K562 (cell line): ENCODE measurements around the gene SETD7. TPM values are rescaled to one million over a fixed set of nuclear protein-coding genes. Genes with fewer than 3 reads are reported as not detected.

Experiments used
- BDP1 ChIP-seq: IDR thresholded peaks from 3 replicates; pipeline ENCODE4 v1.6.1; 2011; ENCODE audit not compliant: insufficient read length, insufficient read depth
- BRD9 ChIP-seq: fragments of 450-650 bp; IDR thresholded peaks from 2 replicates; pipeline ENCODE4 v1.6.1; 2018; ENCODE audit warnings: low read depth; ENCODE audit not compliant: partially characterized antibody
- CREB3 ChIP-seq: fragments of 450-650 bp; conservative IDR thresholded peaks from 2 replicates; pipeline ENCODE4 v1.6.1; 2016; ENCODE audit warnings: missing genetic modification characterization, low read depth, mild to moderate bottlenecking, missing compliant biosample characterization, moderate library complexity
- CTBP1 ChIP-seq: fragments of 450-650 bp; IDR thresholded peaks from 2 replicates; pipeline ENCODE4 v1.6.1; 2016; ENCODE audit warnings: borderline replicate concordance
- FOXP4 ChIP-seq: sonication (generic); formaldehyde crosslinking; IDR thresholded peaks from 2 replicates; pipeline ENCODE4 v1.8.0; 2022; ENCODE audit warnings: mild to moderate bottlenecking, missing genetic modification reagents, borderline replicate concordance
- GATAD2B ChIP-seq: fragments of 450-650 bp; IDR thresholded peaks from 2 replicates; pipeline ENCODE4 v1.6.1; 2017; ENCODE audit warnings: mild to moderate bottlenecking, borderline replicate concordance
- GTF2B ChIP-seq: IDR thresholded peaks from 2 replicates; pipeline ENCODE4 v1.6.1; 2011; ENCODE audit not compliant: insufficient read length; ENCODE audit errors: extremely low read depth
- HIVEP1 ChIP-seq: fragments of 250-450 bp; sonication (Bioruptor Pico); IDR thresholded peaks from 2 replicates; pipeline ENCODE4 v1.4.0; 2020; ENCODE audit warnings: mild to moderate bottlenecking
- HMBOX1 ChIP-seq: sonication (generic); IDR thresholded peaks from 2 replicates; pipeline ENCODE4 v1.6.1; 2016
- JUND ChIP-seq, 2 experiments: IDR thresholded peaks; 2 replicates in 1 of 2; 3 replicates in 1 of 2; pipeline ENCODE4 v1.6.1; 2011; ENCODE audit warnings: borderline replicate concordance in 2 of 2, low read depth in 2 of 2, low read length in 2 of 2, improper control_type of control experiment in 1 of 2, missing biosample characterization in 1 of 2, missing genetic modification characterization in 1 of 2, missing genetic modification reagents in 1 of 2
- RBFOX2 ChIP-seq: fragments of 200-400 bp; formaldehyde crosslinking; IDR thresholded peaks from 2 replicates; pipeline ENCODE4 v1.6.1; 2017; ENCODE audit warnings: low read depth, mild to moderate bottlenecking, low read length, moderate library complexity
- RBM34 ChIP-seq: fragments of 200-400 bp; formaldehyde crosslinking; IDR thresholded peaks from 2 replicates; pipeline ENCODE4 v1.6.1; 2018; ENCODE audit warnings: low read length, borderline replicate concordance; ENCODE audit not compliant: insufficient read depth
- TCF3 ChIP-seq: sonication (generic); formaldehyde crosslinking; IDR thresholded peaks from 2 replicates; pipeline ENCODE4 v1.4.0; 2020; ENCODE audit warnings: mild to moderate bottlenecking, missing genetic modification reagents
- TEAD1 ChIP-seq, 2 experiments: fragments of 450-650 bp in 1 of 2; sonication (generic) in 1 of 2; formaldehyde crosslinking; IDR thresholded peaks; 2 replicates each; pipeline versions ENCODE4 v1.4.0 to v1.8.0; 2020 to 2022; ENCODE audit warnings: mild to moderate bottlenecking in 2 of 2, missing genetic modification reagents in 1 of 2
- YY1 ChIP-seq, 3 experiments: IDR thresholded peaks; 2 replicates each; pipeline ENCODE4 v1.6.1; 2011; ENCODE audit warnings: low read length in 2 of 3, mild to moderate bottlenecking in 2 of 3, moderate library complexity in 2 of 3, borderline replicate concordance in 1 of 3, control low read depth in 1 of 3, low read depth in 1 of 3; ENCODE audit not compliant: insufficient read depth in 3 of 3, insufficient replicate concordance in 2 of 3, control insufficient read depth in 1 of 3, insufficient read length in 1 of 3; ENCODE audit errors: extremely low read depth in 1 of 3
- ZBTB34 ChIP-seq: fragments of 250-450 bp; sonication (Bioruptor Pico); IDR thresholded peaks from 2 replicates; pipeline ENCODE4 v1.8.0; 2021; ENCODE audit warnings: mild to moderate bottlenecking, moderate library complexity
- ZFX ChIP-seq: sonication (generic); formaldehyde crosslinking; IDR thresholded peaks from 2 replicates; pipeline ENCODE4 v1.8.0; 2022; ENCODE audit warnings: mild to moderate bottlenecking, missing genetic modification reagents, moderate library complexity
- ZNF217 ChIP-seq: sonication (generic); formaldehyde crosslinking; IDR thresholded peaks from 2 replicates; pipeline ENCODE4 v1.8.0; 2022; ENCODE audit warnings: mild to moderate bottlenecking, missing genetic modification reagents
- polyA plus RNA-seq, 8 experiments: library from polyadenylated mRNA; depleted of rRNA in 4 of 8; stranded (reverse) in 5 of 8; unstranded in 3 of 8; fragments of >200 nt; fragmentation: Nextera tagmentation in 2 of 8; fragmentation: Illumina TruSeq in 1 of 8; extraction: Ambion mirVana in 2 of 8; extraction: Trizol in 1 of 8; gene quantifications; 2 replicates each; pipeline versions ENCODE4 v1.2.1 to v1.2.3, GENCODE V29; 2011 to 2014; ENCODE audit warnings: inconsistent platforms in 1 of 8, missing spikeins in 1 of 8
- total RNA-seq, 7 experiments: library from RNA; depleted of rRNA in 6 of 7; stranded (reverse); fragments of >200 nt in 6 of 7; fragmentation: Illumina TruSeq in 2 of 7; extraction: Trizol in 2 of 7; gene quantifications; 2 replicates each; pipeline versions ENCODE4 v1.2.1 to v1.2.3, GENCODE V29; 2011 to 2021; ENCODE audit warnings: low replicate concordance in 1 of 7

Gene SETD7
- total and polyA plus RNA-seq, 9 of the 15 experiments (the other 6 are each of a cell fraction or from before 2014, with no cell fraction given): 0.37 to 2.4 (median 1.7) TPM

GRCh38 chr4:139556071-139556723 is at the start of gene SETD7 (continued):
- no peak for TF ChIP-seq HMBOX1
- 0 out of 4 replicates have a peak, but pooled peaks of 1 of the 2 experiments have one; percentile 12 for TF ChIP-seq TEAD1 (CRISPR knock-in tag; IDR thresholded peaks at IDR 0.05)
- no peak for TF ChIP-seq HIVEP1 (CRISPR knock-in tag)
- TF ChIP-seq GATAD2B: no peak
- peak; percentile 9; the same call in 1 of the 2 replicates for TF ChIP-seq RBFOX2
- TF ChIP-seq FOXP4 (CRISPR knock-in tag): no peak
- no peak for TF ChIP-seq GTF2B
- peak; percentile 62 for TF ChIP-seq JUND (IDR thresholded peaks at IDR 0.05; ENCODE audit: borderline replicate concordance, low read depth, low read length)
- peak; percentile 71; the same call in 1 of the 3 replicates for TF ChIP-seq JUND (tag; IDR thresholded peaks at IDR 0.05; ENCODE audit: borderline replicate concordance, low read depth, low read length)
- TF ChIP-seq CTBP1: peak; percentile 72
- TF ChIP-seq RBM34: no peak
- TF ChIP-seq CREB3: no peak
- TF ChIP-seq ZNF217 (CRISPR knock-in tag): no peak
- no peak for TF ChIP-seq BDP1
- no peak for TF ChIP-seq TCF3 (CRISPR knock-in tag)
- no peak for TF ChIP-seq BRD9
- no peak for TF ChIP-seq ZBTB34
- peak in 1 of 3 experiments; percentile 56 for TF ChIP-seq YY1 (IDR thresholded peaks at IDR 0.05; ENCODE audit: borderline replicate concordance in 1 of 3, control insufficient read depth in 1 of 3, extremely low read depth in 1 of 3, insufficient read depth in 3 of 3, insufficient read length in 1 of 3, insufficient replicate concordance in 2 of 3, low read depth in 1 of 3, low read length in 2 of 3)
- TF ChIP-seq ZFX (CRISPR knock-in tag): no peak
